GM12891 (cell line): ENCODE results near the gene SMIM35.

Source experiments
- POLR2A ChIP-seq: IDR thresholded peaks from 2 replicates; pipeline ENCODE4 v1.6.1; 2011; ENCODE audit warnings: low read depth, low read length, control low read depth
- POU2F2 ChIP-seq: IDR thresholded peaks from 2 replicates; pipeline ENCODE4 v1.6.1; 2011; ENCODE audit warnings: low read depth, mild to moderate bottlenecking, control low read depth, low read length, moderate library complexity
- TAF1 ChIP-seq: IDR thresholded peaks from 2 replicates; pipeline ENCODE4 v1.6.1; 2011; ENCODE audit warnings: low read depth, low read length, control low read depth

GRCh38 chr11:117980280-117980679 lies 106.5 kb downstream of the SMIM35 start:
- TF ChIP-seq TAF1 (no peak), POLR2A (no peak), POU2F2 (no peak)
